Epithelial cell of esophagus (primary cell): ENCODE results near the gene CYP21A2.
A peak's percentile ranks its signal among the peaks of the same experiment; 100 is the strongest.
"Not testable (repeated sequence)": the region's sequence is repeated elsewhere in the genome, so short reads cannot be mapped to it uniquely, and the experiment has no call there.

ENCODE experiments used
- DNase-seq: peaks from one replicate; pipeline ENCODE4 v3.0.0; 2010; ENCODE audit warnings: low read depth
- H3K4me3 ChIP-seq: 2 replicates; pipeline ENCODE4 v1.5.1; 2011; ENCODE audit warnings: mild to moderate bottlenecking, low read length, control low read depth
- TF ChIP-seq, protein P1 (sequence below): IDR thresholded peaks from 2 replicates; pipeline ENCODE4 v1.5.1; 2011; ENCODE audit warnings: low read depth, mild to moderate bottlenecking, low read length, control low read depth, inconsistent platforms; ENCODE audit not compliant: insufficient read depth; ENCODE audit errors: missing control alignments

Gene CYP21A2

DNA sequence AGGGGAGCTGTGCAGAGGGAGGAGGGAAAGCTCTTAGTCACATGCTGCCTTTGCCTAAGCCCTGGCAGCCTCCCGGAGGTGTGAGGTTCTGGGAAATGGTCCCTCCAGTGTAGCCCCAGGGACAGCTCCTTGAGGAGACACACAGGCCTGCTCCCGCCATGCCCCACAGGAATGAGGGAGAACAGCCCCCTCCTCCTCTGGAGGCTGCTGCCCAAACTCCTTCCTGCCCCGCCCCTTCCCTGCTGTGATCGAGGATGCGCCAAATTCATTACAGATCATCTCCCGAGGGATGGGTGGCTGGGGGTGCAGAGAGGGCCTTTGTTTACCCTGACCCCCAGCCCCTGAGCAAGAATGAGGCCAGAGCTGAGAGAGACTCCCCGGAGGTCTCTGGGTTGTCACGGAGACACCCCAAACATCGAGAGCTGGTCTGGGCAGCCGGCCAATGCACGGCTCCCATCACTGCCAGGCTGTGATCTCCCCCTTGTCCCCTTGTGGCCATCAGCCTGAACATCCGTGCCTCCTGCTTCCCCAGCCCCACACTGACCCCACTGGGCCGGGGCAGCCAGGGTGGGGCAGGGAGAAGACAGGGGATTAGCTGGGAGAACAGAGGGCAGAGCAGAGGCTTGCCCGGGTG is 8.4 kb downstream of the CYP21A2 start:
- no peak overlapping the region for H3K4me3 ChIP-seq
- no peak for DNase-seq
- TF ChIP-seq, protein P1, sequence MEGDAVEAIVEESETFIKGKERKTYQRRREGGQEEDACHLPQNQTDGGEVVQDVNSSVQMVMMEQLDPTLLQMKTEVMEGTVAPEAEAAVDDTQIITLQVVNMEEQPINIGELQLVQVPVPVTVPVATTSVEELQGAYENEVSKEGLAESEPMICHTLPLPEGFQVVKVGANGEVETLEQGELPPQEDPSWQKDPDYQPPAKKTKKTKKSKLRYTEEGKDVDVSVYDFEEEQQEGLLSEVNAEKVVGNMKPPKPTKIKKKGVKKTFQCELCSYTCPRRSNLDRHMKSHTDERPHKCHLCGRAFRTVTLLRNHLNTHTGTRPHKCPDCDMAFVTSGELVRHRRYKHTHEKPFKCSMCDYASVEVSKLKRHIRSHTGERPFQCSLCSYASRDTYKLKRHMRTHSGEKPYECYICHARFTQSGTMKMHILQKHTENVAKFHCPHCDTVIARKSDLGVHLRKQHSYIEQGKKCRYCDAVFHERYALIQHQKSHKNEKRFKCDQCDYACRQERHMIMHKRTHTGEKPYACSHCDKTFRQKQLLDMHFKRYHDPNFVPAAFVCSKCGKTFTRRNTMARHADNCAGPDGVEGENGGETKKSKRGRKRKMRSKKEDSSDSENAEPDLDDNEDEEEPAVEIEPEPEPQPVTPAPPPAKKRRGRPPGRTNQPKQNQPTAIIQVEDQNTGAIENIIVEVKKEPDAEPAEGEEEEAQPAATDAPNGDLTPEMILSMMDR, result no peak

DNA sequence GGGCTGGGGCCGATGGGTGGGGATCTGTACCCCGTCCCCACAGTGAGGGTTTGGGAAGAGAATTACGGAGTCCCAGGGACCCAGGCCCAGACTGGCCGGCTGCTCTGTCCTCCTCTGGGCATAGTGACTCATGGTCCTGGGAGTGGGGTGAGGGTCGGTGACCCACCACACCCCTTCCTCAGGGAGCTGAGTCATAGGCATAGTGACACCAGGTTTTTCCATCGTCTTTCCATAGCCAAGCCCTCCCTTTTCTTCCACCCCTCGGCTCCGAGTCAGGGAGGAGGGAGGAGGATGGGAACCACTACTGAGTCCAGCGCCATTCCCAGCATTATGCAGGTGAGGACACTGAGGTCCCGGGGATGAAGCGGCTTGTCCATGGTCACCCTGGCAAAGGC is 8.9 kb downstream of the CYP21A2 start:
- TF ChIP-seq, protein P1, result no peak
- no peak for DNase-seq
- no peak overlapping the region for H3K4me3 ChIP-seq

DNA sequence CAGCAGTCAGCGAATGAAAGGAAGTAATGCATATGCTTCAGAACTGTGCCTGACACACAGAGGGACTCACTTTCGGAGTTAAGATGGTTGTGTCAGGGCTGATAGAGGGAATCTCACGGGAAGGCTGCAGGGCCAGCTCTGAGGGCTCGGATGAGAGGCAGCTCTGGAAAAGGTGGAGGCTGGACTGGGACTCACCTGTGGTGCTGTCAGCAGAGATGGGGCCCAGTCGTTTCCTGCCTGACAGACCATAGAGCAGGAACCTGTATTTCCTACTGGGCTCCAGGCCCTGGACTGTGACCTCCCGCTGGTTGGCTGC is 9.3 kb downstream of the CYP21A2 start:
- H3K4me3 ChIP-seq, result no peak overlapping the region
- no peak for DNase-seq
- TF ChIP-seq, protein P1, result no peak

DNA sequence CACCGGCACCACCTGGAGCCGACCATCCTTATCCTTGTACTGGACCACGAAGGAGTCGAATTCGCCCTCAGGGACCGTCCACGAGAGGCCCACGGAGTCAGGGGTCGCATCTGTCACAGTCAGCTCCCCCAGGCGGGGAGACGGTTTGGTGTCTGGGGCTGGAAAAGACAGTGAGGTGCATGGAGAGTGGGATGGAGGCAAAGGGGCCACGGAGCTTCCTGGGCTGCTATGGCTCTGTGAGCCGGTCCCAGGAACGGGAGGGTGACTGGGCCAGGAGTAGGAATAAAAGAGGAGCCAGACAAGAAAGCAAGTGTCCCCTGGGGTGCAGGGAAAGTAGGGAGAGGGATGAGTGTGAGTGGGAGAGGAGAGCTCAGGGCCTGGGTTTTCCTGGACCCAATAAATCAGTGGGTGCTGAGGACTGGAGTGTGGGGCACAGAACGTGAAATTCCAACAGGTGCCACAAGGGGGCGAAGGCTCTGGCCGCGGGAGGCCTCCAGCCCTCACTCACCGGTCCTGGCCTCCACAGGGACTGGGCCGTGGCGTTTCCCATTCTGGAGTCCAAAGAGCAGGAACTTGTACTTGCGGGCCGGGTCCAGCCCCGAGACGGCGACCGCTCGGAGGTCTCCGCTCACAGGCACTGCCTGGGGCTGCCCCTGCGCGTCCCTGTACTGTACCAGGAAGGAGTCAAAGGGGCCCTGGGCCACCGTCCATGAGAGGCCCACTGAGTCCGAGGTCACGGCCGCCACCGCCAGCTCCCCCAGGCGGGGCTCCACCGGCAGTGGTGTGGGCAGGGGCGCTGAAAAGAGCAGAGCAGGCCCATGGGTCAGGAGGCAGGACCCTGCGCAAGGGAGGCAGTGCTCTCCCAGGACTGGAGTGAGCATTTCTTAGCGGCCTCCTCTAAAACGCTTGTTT is 9.9 kb downstream of the CYP21A2 start:
- TF ChIP-seq, protein P1, result peak; percentile 83
- peak; percentile 55 for DNase-seq
- no peak overlapping the region for H3K4me3 ChIP-seq

DNA sequence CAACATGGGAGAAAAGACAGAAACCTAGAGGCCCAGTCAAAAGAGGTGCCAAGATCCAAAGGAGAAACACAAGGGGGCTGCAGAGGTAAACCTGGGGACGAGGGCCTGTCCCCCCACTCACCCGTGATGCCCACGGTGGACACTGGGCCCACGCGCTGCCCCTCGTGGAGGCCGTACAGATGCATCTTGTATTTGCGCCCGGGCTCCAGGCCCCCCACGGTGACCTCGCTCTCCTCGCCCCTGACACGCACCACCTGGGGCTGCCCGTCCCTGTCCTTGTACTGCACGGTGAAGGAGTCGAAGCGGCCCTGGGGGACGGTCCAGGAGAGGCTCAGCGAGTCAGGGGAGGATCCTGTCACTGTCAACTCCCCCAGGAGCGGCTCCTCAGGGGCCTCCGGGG is 10.9 kb downstream of the CYP21A2 start:
- H3K4me3 ChIP-seq, DNase-seq: not testable (repeated sequence)

DNA sequence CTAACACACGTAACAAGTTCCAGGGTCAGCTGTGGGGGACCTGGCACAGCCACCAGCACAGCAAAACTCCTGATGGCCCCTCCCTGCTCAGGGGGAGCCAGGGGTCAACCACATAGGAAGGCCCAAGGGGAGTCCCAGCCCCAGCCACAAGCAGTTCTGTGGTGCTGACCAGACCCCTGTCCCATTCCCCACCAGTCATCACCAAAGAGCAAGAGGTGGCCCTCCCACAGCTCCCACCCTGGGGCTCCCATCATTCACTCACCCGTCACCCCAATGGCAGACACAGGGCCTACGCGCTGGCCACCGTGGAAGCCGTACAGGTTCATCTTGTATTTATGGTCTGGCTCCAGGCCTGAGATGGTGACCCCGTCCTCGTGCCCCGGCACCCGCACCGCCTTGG is 11.5 kb downstream of the CYP21A2 start:
- not testable (repeated sequence) for H3K4me3 ChIP-seq, DNase-seq

DNA sequence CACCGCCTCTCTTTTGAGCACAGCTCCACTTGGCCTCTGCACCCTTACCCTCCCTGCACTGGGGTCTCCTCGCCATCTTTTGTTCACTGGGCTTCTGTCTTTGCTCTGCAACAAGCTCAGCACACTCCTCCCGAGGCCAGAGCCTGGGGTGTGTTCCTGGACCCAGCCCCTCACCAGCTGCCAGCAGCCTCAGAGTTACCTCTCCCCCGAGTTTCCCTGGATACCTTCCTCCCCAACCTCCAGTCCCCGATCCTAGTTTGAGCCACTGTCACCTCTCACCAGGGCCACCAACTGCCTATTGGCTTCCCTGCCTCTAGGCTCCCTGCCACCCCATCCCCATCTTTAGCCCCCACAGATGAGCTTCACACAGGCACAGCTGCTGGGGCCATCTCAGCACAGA is 12.3 kb downstream of the CYP21A2 start:
- no peak overlapping the region for H3K4me3 ChIP-seq
- no peak for DNase-seq
- TF ChIP-seq, protein P1, result no peak

DNA sequence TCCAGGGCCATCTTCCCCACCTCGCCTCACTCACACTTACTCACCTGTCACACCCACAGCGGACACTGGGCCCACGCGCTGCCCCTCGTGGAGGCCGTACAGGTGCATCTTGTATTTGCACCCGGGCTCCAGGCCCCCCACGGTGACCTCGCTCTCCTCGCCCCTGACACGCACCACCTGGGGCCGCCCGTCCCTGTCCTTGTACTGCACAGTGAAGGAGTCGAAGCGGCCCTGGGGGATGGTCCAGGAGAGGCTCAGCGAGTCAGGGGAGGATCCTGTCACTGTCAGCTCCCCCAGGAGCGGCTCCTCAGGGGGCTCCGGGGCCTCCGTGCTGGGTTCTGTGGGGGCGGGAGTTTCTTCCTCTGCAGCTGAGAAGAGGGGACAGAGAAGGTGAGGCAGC is 14.4 kb downstream of the CYP21A2 start:
- DNase-seq, H3K4me3 ChIP-seq: not testable (repeated sequence)

DNA sequence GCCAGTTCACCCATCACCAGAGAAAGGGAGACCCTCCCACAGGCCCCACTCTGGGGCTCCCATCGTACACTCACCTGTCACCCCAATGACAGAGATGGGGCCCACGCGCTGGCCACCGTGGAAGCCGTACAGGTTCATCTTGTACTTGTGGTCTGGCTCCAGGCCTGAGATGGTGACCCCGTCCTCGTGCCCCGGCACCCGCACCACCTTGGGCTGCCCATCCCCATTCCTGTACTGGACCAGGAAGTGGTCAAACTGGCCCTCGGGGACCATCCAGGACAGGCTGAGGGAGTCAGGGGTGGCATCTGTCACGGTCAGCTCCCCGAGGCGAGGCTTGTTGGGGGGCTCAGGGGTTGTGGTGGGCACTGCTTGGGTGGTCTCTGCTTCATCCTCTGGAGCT is 15.1 kb downstream of the CYP21A2 start:
- not testable (repeated sequence) for DNase-seq, H3K4me3 ChIP-seq

DNA sequence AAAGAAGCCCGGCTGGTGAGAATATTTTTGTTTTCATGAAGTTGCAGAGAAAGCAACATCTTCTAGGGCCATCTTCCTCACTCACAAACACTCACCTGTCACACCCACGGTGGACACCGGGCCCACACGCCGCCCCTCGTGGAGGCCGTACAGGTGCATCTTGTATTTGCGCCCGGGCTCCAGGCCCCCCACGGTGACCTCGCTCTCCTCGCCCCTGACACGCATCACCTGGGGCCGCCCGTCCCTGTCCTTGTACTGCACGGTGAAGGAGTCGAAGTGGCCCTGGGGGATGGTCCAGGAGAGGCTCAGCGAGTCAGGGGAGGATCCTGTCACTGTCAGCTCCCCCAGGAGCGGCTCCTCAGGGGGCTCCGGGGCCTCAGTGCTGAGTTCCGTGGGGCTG is 17.5 kb downstream of the CYP21A2 start:
- not testable (repeated sequence) for H3K4me3 ChIP-seq, DNase-seq
